Transverse colon (tissue), 3 donors: ENCODE results near the gene CUL1.

Source experiments
- CTCF ChIP-seq, 5 experiments: fragments of 200-600 bp in 3 of 5; fragments of 450-650 bp in 2 of 5; sonication (generic) in 3 of 5; IDR thresholded peaks; 1 replicate in 2 of 5; 2 replicates in 3 of 5; pipeline ENCODE4 v1.5.1; 2016 to 2017; ENCODE audit warnings: antibody characterized with exemption in 5 of 5, inconsistent platforms in 3 of 5, mild to moderate bottlenecking in 2 of 5, moderate library complexity in 1 of 5
- POLR2A ChIP-seq: fragments of 450-650 bp; IDR thresholded peaks from one replicate; pipeline ENCODE4 v1.6.1; 2016; ENCODE audit warnings: antibody characterized with exemption, mild to moderate bottlenecking, moderate library complexity

DNA sequence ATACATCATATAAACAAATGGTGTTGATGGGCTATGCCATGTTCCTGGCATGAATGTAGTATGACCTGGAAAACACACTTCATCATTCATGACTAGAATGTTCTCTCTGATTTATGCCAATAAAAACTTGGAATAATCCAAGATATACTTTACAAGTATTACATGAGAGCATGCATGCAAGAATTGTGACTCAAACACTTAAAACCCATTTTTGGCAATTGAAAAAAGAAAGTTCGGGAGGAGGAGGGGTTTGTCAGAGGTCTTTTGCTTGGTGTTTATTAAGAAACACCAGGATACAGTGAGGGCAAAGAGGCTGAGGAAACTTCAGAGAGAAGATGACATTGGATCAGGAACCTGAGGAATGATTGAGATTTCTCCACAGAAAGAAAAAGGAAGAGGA, 10.2 kb upstream of the CUL1 start:
- TF ChIP-seq CTCF (IDR thresholded peaks at IDR 0.05), result no peak
- no peak for TF ChIP-seq POLR2A
